Activated CD4-positive, alpha-beta T cell treated with anti-CD3 and anti-CD28 coated beads, Interleukin-2, amount 10 ng/mL, durations not matched to agents 7 days and 5 days (primary cell): ENCODE measurements around the gene DENND11. TPM values are rescaled to one million over a fixed set of nuclear protein-coding genes. Genes with fewer than 3 reads are reported as not detected.

Experiments
- CTCF ChIA-PET: fragments of 350-600 bp; sonication (Branson Sonifier 250); formaldehyde crosslinking; loops from one replicate; lab custom pipeline; 2021; ENCODE audit warnings: antibody characterized with exemption; lab: Charles Lee
- POLR2A ChIA-PET: fragments of 350-600 bp; sonication (Branson Sonifier 250); formaldehyde crosslinking; loops from one replicate; lab custom pipeline; 2021; ENCODE audit warnings: antibody characterized with exemption; lab: Charles Lee
- DNase-seq: peaks from one replicate; pipeline ENCODE4 v3.0.0-alpha.2; 2020
- H3K27ac Mint-ChIP-seq: one replicate; pipeline ENCODE4 v1.8.0; 2021; ENCODE audit warnings: mild to moderate bottlenecking, moderate library complexity, mixed read lengths
- H3K27me3 Mint-ChIP-seq: one replicate; pipeline ENCODE4 v1.8.0; 2021; ENCODE audit warnings: mixed read lengths
- H3K36me3 Mint-ChIP-seq: one replicate; pipeline ENCODE4 v1.8.0; 2021; ENCODE audit warnings: low read depth, mixed read lengths
- H3K4me1 Mint-ChIP-seq: one replicate; pipeline ENCODE4 v1.8.0; 2021; ENCODE audit warnings: mixed read lengths
- H3K4me3 Mint-ChIP-seq: one replicate; pipeline ENCODE4 v1.8.0; 2021; ENCODE audit warnings: mild to moderate bottlenecking, moderate library complexity, mixed read lengths
- H3K9me3 Mint-ChIP-seq: one replicate; pipeline ENCODE4 v1.8.0; 2021; ENCODE audit warnings: mixed read lengths
- total RNA-seq, 2 experiments: library from RNA; stranded (reverse); gene quantifications; one replicate each; pipeline ENCODE4 v1.2.3, GENCODE V29; 2021

Gene DENND11
- total RNA-seq, 2 experiments from 2014 or later, result 24.0 to 28.9 TPM

DNA sequence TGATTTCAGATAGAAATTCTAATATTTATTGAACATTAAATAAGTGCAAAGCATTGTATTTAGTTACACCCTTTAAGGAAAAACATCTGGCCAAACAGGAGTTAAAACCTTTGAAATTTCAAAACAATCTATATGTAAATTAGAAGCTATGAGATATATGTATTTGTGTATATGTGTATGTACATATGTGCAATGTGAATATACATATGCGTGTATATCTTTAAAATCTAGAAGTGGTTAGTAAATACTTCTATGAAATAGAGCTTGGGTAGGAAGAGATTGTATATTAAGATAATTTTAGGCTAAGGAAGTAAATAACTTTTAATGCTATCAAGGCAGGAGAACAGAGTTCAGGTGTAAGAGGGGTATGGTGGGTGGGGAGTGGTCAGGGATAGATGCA lies 15.5 kb upstream of the DENND11 start:
- CTCF ChIA-PET, result interaction anchor here (2.4 kb wide), 1 partner anchor 20 kb away, joined by 17 read pairs; the partner anchor contains the start of gene SSBP1
- H3K27ac Mint-ChIP-seq, result no peak overlapping the region
- H3K4me1 Mint-ChIP-seq, result peaks cover 4% of the 10 kb centered on the region
- no peaks in the 10 kb centered on the region for H3K27me3 Mint-ChIP-seq
- no peaks in the 10 kb centered on the region for H3K9me3 Mint-ChIP-seq
- no peak for DNase-seq
- H3K4me3 Mint-ChIP-seq, result no peak overlapping the region
- POLR2A ChIA-PET, result no interaction called here
- H3K36me3 Mint-ChIP-seq, result no peaks in the 10 kb centered on the region

DNA sequence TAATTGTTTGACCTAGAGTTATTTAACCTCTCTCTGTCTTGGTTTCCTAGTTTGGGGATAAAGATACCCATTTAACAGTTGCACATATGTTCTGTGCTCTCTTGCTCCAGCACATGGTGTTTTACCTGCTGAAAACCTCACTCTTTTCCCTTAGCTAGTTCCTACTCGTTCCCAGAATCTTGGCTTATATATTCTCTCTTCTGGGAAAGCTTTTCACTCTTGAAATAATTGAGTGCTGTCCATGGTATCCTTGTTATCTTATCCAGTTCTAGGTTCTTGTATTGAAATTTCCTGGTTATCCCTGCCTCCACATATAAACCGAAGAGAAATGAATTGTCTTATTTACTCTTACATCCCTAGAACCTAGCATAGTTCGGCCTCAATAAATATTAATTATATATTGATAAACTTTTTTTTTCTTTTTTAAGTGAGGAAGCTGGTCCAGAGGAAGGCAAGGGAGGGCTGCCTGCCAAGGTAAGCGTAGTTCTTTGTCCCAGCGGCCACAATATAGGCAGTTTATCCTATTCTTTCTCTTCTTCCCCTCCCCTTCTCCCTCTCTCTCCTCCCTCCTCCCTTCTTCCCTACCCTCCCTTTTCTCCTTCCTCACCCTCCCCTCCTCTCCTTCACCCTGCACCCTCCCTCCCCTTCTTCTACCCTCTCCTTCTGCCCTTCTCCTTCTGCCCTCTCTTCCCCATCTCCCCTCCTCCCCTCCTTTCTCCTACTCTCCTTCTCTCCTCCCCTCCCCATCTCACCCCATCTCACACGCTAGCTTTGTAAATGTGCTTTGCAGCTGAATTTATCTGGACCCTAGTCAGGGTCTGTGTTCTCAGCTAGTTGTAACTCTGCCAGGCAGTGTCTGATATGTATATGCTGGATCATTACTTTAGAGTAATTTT lies 14.1 kb upstream of the DENND11 start:
- Mint-ChIP-seq H3K4me1 (peaks cover 14% of the 10 kb centered on the region), H3K27me3 (no peaks in the 10 kb centered on the region), H3K36me3 (no peaks in the 10 kb centered on the region), H3K27ac (no peak overlapping the region), H3K9me3 (no peaks in the 10 kb centered on the region), H3K4me3 (no peak overlapping the region)
- ChIA-PET POLR2A (no interaction called here), CTCF (interaction anchor here (0.9 to 2.4 kb wide), 3 partner anchors 14 to 33 kb away, joined by 3 to 17 read pairs (median 3); partner anchors contain the start of gene SSBP1)
- DNase-seq, result no peak

- H3K4me3 Mint-ChIP-seq, result no peak overlapping the region
- ChIA-PET POLR2A (no interaction called here), CTCF (interaction anchor here (1.1 to 2.4 kb wide), 2 partner anchors 15 to 22 kb away, joined by 3 to 17 read pairs; partner anchors contain the start of gene SSBP1)
- DNase-seq, result no peak
- H3K9me3 Mint-ChIP-seq, result no peaks in the 10 kb centered on the region
- no peaks in the 10 kb centered on the region for H3K36me3 Mint-ChIP-seq
- H3K27me3 Mint-ChIP-seq, result no peaks in the 10 kb centered on the region
- H3K4me1 Mint-ChIP-seq, result peaks cover 15% of the 10 kb centered on the region
- H3K27ac Mint-ChIP-seq, result no peak overlapping the region
Observed at GRCh38 chr7:141715018-141715417, 13.1 kb upstream of the DENND11 start.

GRCh38 chr7:141714571-141714970 lies 12.6 kb upstream of the DENND11 start:
- no peak for DNase-seq
- Mint-ChIP-seq H3K27ac (no peak overlapping the region), H3K4me1 (peaks cover 13% of the 10 kb centered on the region), H3K4me3 (no peak overlapping the region), H3K36me3 (no peaks in the 10 kb centered on the region), H3K9me3 (no peaks in the 10 kb centered on the region), H3K27me3 (no peaks in the 10 kb centered on the region)
- CTCF ChIA-PET, result interaction anchor here (1.1 kb wide), 1 partner anchor 23 kb away, joined by 4 read pairs; the partner anchor contains the start of gene SSBP1
- POLR2A ChIA-PET, result no interaction called here

- CTCF ChIA-PET, result interaction anchor here (1.1 kb wide), 1 partner anchor 24 kb away, joined by 4 read pairs; the partner anchor contains the start of gene SSBP1
- Mint-ChIP-seq H3K27me3 (no peaks in the 10 kb centered on the region), H3K4me3 (no peak overlapping the region), H3K9me3 (no peaks in the 10 kb centered on the region), H3K4me1 (peaks cover 13% of the 10 kb centered on the region), H3K27ac (no peak overlapping the region), H3K36me3 (no peaks in the 10 kb centered on the region)
- no peak for DNase-seq
- POLR2A ChIA-PET, result no interaction called here
Observed at GRCh38 chr7:141713890-141714289, 11.9 kb upstream of the DENND11 start.

GRCh38 chr7:141712603-141713255 lies 10.8 kb upstream of the DENND11 start:
- Mint-ChIP-seq H3K27me3 (no peaks in the 10 kb centered on the region), H3K27ac (no peak overlapping the region), H3K4me1 (peaks cover 13% of the 10 kb centered on the region), H3K9me3 (no peaks in the 10 kb centered on the region), H3K4me3 (no peak overlapping the region), H3K36me3 (no peaks in the 10 kb centered on the region)
- ChIA-PET POLR2A (no interaction called here), CTCF (interaction anchor here (1.8 kb wide), 1 partner anchor 9 kb away, joined by 5 read pairs; no protein-coding TSS in a partner anchor)
- DNase-seq, result no peak

GRCh38 chr7:141710301-141710700 lies 8.3 kb upstream of the DENND11 start:
- Mint-ChIP-seq H3K27me3 (peaks cover 2% of the 10 kb centered on the region), H3K27ac (no peak overlapping the region), H3K36me3 (no peaks in the 10 kb centered on the region), H3K4me1 (peaks cover 13% of the 10 kb centered on the region), H3K4me3 (no peak overlapping the region), H3K9me3 (no peaks in the 10 kb centered on the region)
- no peak for DNase-seq
- ChIA-PET CTCF (interaction anchor here (0.8 to 2.1 kb wide), 2 partner anchors 12 to 13 kb away, joined by 4 to 5 read pairs; no protein-coding TSS in a partner anchor), POLR2A (no interaction called here)

GRCh38 chr7:141709749-141710148 lies 7.8 kb upstream of the DENND11 start:
- CTCF ChIA-PET, result interaction anchor here (0.8 to 2.1 kb wide), 2 partner anchors 13 to 14 kb away, joined by 4 to 5 read pairs; no protein-coding TSS in a partner anchor
- Mint-ChIP-seq H3K27ac (no peak overlapping the region), H3K36me3 (no peaks in the 10 kb centered on the region), H3K27me3 (peaks cover 2% of the 10 kb centered on the region), H3K9me3 (no peaks in the 10 kb centered on the region), H3K4me1 (peaks cover 13% of the 10 kb centered on the region), H3K4me3 (no peak overlapping the region)
- DNase-seq, result no peak
- POLR2A ChIA-PET, result no interaction called here

DNA sequence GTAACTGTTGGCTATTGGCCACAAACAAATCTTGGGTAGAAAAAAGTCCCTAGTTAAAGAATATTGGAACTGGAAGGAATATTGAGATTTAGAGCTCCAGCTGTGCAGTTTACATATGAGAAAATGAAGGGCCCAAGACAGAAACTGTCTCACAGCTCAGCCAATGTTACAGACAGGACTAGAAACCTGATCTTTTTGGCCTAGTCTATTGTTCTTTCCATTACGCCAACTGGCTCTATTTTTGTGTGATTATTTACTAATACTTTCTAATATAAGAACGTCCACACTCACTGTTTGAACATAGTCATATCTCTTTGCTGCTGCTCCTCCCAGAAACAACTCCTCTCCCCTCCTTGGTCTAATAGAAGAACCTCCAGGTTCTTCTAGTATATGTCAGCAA lies 7.4 kb upstream of the DENND11 start:
- POLR2A ChIA-PET, result no interaction called here
- CTCF ChIA-PET, result interaction anchor here (2.1 kb wide), 1 partner anchor 13 kb away, joined by 5 read pairs; no protein-coding TSS in a partner anchor
- DNase-seq, result no peak
- Mint-ChIP-seq H3K27me3 (peaks cover 2% of the 10 kb centered on the region), H3K4me3 (no peak overlapping the region), H3K36me3 (no peaks in the 10 kb centered on the region), H3K27ac (no peak overlapping the region), H3K4me1 (peaks cover 13% of the 10 kb centered on the region), H3K9me3 (no peaks in the 10 kb centered on the region)

- no peaks in the 10 kb centered on the region for H3K36me3 Mint-ChIP-seq
- DNase-seq, result no peak
- peaks cover 13% of the 10 kb centered on the region for H3K4me1 Mint-ChIP-seq
- H3K9me3 Mint-ChIP-seq, result no peaks in the 10 kb centered on the region
- no peak within 1 kb of the TSS for H3K27ac Mint-ChIP-seq
- CTCF ChIA-PET, result interaction anchor here (1.2 to 2.1 kb wide), 4 partner anchors 14 to 54 kb away, joined by 5 to 6 read pairs (median 6); partner anchors contain the start of gene SSBP1
- POLR2A ChIA-PET, result no interaction called here
- no peak within 1 kb of the TSS for H3K4me3 Mint-ChIP-seq
- H3K27me3 Mint-ChIP-seq, result peaks cover 6% of the 10 kb centered on the region
Observed at GRCh38 chr7:141708351-141708750, 6.4 kb upstream of the DENND11 start, which contains the start of gene WEE2. TSS of gene WEE2 (plus strand) at chr7:141708353. CDS start at chr7:141708759, 406 bp downstream.

GRCh38 chr7:141706239-141707064 lies 4.5 kb upstream of the DENND11 start:
- H3K4me3 Mint-ChIP-seq, result no peak overlapping the region
- DNase-seq, result no peak
- no peak overlapping the region for H3K27ac Mint-ChIP-seq
- ChIA-PET CTCF (no interaction called here), POLR2A (no interaction called here)
- H3K27me3 Mint-ChIP-seq, result peaks cover 7% of the 10 kb centered on the region
- no peaks in the 10 kb centered on the region for H3K9me3 Mint-ChIP-seq
- no peaks in the 10 kb centered on the region for H3K36me3 Mint-ChIP-seq
- peaks cover 6% of the 10 kb centered on the region for H3K4me1 Mint-ChIP-seq

DNA sequence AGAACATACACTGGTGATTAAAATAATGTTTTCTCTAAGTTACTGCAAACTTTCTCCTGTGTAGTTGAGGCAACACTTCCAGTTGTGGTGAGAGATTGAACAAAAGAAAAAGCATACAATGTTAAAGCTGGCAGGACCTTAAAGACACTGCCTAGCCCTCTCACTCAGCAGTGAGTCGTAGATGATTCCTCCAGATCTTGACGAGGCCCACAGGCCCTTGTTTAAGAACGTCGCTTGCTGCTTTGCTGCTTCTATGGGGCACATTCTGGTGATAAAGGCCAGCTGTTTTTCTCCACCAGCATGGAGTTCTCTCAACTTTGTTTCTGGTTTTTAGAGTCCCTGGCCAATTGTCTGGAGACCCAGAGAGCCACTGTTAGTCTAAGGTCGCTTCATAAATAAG lies 2.8 kb upstream of the DENND11 start:
- Mint-ChIP-seq H3K36me3 (peaks cover 1% of the 10 kb centered on the region), H3K9me3 (no peaks in the 10 kb centered on the region), H3K4me1 (peaks cover 18% of the 10 kb centered on the region), H3K27me3 (peaks cover 9% of the 10 kb centered on the region), H3K27ac (no peak overlapping the region), H3K4me3 (no peak overlapping the region)
- CTCF ChIA-PET, result no interaction called here
- POLR2A ChIA-PET, result no interaction called here
- no peak for DNase-seq
